Activated T-cell treated with anti-CD3 and anti-CD28 coated beads, Interleukin-2, amount 50 U/mL, for 48 hours (primary cell): ENCODE results near the gene RPN1.

Source experiments
- DNase-seq, 2 experiments: peaks; one replicate each; pipeline ENCODE4 v3.0.0-alpha.2; 2020

Gene RPN1

DNA sequence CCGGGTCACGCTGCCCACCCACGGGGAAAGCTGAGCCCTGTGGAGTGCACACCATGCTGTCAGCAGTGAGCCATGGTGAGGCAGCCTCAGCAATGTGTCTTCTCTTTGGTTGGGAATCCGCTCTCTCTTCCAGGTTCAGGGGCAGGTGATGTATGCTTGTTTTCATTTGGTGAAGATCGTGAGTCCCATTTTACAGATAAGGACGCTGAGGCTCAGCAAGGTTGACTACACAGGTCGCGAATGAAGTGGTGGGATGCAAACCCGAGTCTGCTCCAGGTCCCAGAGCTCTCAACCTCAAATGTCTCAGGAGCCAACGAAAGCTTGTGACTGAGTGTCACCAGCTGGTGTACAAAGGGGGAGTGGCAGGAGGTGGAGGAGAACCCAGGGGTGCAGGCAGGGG, 74.3 kb downstream of the RPN1 start:
- DNase-seq, result no peak

DNA sequence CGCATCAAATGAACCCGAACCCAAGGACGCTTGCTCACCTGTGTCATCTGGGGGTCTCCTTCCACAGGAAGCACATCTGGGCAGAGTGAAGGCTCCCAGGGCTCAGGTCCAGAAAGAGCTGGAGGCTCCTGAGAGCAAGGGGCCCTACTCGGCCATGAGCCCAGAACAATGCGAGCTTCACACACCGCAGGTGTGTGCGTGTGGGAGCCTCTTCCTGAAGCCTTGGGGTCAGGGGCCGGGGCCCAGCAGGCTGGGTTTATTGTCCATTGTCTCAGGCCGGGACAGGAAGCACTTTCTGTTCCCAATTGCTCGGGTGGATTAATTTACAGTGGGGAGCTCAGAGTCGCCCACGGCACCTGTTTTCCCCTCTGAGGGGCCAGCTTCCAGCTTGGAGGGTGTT, 74.8 kb downstream of the RPN1 start:
- DNase-seq, result no peak

DNA sequence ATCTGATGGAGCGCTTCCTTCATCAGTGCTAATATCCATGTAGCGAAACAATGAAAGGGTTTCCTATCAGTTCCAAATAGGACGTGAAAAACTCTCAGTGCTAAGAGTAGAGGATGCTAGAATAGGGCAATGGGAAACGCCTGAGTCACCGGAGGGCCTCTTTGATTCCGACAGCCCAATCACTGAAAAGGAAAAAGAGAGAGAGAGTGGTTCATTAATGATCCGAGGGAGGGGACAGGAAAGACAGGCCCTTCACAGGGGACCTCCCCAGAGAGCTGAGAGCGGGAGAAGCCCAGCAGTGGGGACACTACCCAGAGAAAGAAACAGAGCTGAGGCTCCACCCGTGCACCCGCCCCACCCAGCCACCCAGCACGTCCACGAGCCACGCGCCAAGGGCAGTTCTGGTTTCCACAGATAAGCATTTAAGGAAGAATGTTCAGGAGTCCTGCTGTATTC, 76.9 kb downstream of the RPN1 start:
- DNase-seq, result no peak

DNA sequence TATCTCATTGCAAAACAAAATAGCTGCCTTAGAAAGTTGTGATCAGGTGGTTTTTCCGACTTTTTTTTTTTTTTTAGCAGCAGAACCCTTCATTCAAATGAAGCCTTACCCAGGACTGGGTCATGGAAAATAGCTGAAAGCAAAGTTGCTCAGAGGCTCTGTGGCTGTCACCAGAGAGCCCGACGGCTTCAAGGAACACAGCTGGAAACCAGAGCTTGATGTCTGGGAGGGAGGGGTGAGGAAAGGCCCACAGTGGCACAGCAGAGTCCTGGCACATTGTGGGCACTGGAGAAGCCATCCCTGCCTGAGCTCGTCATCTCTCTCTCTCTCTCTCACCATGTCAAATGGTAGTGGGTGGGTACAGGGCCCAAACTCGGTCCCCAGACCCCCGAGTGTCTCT, 77.5 kb downstream of the RPN1 start:
- DNase-seq, result no peak

DNA sequence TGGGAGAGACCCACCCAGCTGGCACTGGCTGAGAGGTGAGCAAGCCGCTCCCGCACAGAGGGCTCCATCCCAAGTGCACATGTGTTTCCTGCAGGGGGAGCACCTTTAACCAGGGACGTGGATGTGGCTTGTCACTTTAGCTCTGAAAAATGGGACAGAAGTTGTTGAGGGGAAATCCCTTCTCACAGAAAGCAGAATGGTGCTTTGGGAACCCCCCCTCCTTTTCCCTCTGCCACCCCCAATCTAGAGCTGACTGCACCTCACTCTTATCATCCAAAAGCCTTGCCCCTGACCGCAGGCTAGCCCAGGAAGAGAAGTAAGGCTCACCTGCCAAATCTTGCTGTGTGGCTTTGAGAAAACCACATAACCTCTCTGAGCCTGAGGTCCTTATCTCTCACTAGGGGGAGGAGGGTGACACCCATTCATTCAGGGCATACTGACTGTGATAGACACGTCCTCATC, 77.9 kb downstream of the RPN1 start:
- peak; percentile 59 to 62 for DNase-seq

DNA sequence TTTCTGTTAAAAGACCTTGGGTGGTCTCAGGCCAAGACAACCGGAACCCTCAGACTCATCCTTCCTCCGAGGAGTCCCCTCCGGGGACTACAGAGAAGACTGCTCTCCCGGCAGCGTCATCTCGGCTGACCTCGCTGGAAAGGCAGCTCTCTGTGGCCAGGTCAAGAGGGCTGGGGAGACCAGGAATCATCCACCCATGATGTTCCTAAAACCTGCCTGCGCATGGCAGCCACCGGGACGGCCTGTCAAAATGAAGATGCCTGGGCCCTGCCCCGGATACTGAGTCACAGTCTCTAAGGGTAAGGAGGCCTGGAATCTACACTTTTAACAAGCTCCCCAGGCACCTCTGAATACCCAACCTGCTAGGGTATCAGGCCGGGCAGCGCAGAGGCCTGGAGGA, 78.6 kb downstream of the RPN1 start:
- no peak for DNase-seq
